BLaER1 treated with 17β-estradiol and CSF1 and Interleukin-3, amounts not matched to agents 10 nM and 100 nM (cell line): ENCODE data around the gene ELOVL1.
"Not testable (repeated sequence)": the region's sequence is repeated elsewhere in the genome, so short reads cannot be mapped to it uniquely, and the experiment has no call there.

Source experiments
- H3K27ac ChIP-seq, 11 experiments: shearing (Covaris generic); formaldehyde crosslinking; 2 replicates each; pipeline ENCODE4 v1.8.1; 2022
- H3K27me3 ChIP-seq, 11 experiments: shearing (Covaris generic); formaldehyde crosslinking; 2 replicates each; pipeline ENCODE4 v1.8.1; 2022
- H3K36me3 ChIP-seq, 11 experiments: shearing (Covaris generic); formaldehyde crosslinking; 2 replicates each; pipeline ENCODE4 v1.8.1; 2022
- H3K4me1 ChIP-seq, 10 experiments: shearing (Covaris generic); formaldehyde crosslinking; 2 replicates each; pipeline ENCODE4 v1.8.1; 2022
- H3K4me2 ChIP-seq, 11 experiments: shearing (Covaris generic); formaldehyde crosslinking; 2 replicates each; pipeline ENCODE4 v1.8.1; 2022
- H3K4me3 ChIP-seq, 10 experiments: shearing (Covaris generic); formaldehyde crosslinking; 2 replicates each; pipeline ENCODE4 v1.8.1; 2022
- H3K9ac ChIP-seq, 11 experiments: shearing (Covaris generic); formaldehyde crosslinking; 2 replicates each; pipeline ENCODE4 v1.8.1; 2022
- H3K9me3 ChIP-seq, 11 experiments: shearing (Covaris generic); formaldehyde crosslinking; replicated peaks in 1 of 11; 2 replicates each; pipeline ENCODE4 v1.8.1; 2022
- H4K20me1 ChIP-seq, 11 experiments: shearing (Covaris generic); formaldehyde crosslinking; 2 replicates each; pipeline ENCODE4 v1.8.1; 2022
- Cebpa-rat ChIP-seq, 11 experiments: shearing (Covaris generic); IDR thresholded peaks; 2 replicates each; pipeline ENCODE4 v1.8.1; 2022

ELOVL1 gene

DNA sequence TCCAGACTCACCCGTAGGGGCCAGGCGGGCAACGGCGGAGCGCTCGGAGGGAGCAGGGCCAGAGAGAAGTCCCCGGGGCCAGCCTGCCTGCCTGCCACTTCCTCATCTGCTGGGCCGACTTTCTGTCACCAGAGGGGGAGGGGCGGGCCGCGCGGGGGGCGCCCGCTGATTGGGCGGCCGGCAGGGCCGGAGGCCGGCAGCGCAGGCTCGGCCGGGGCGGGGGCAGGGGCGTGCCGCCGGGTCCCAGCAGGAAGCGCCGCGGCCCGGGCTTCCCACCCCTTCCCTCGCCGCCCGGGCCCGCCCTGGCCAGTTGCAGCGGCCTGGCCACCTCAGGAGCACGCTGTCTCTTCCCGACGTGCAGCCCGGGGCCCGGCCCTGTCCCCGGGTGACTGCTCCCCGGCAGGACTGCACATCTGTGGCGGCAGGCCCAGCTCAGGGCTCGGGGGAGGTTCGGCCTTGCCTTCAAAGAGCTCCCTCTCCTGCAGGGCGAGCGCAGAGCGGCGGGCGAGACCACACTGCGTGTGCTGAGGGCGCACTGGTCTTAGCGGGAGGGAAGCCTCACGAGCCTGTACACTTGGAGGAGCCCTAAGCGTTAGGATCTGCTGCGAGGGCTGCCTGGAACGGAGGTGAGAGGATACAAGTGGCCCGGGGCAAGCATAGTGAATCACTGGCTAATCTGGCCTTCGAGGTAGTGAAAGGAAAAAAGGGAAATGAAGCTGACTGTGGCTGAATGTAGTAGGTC is at the start of gene ELOVL1:
Gene ELOVL1, minus strand, starts transcription at position 108 of the 742 bp plus-strand sequence. CDS start 2,402 bp downstream, outside the sequence.
- Histone ChIP-seq H3K36me3 (peaks cover 27 to 51% (median 33%) of the 10 kb centered on the region in 11 experiments), H3K27ac (peak within 1 kb of the TSS; percentile 83 to 97 (median 88)), H3K9me3 (no peaks in the 10 kb centered on the region), H3K9ac (peak within 1 kb of the TSS; percentile 85 to 96 (median 93)), H3K4me1 (peaks cover 27 to 71% (median 55%) of the 10 kb centered on the region in 10 experiments), H3K4me2 (peak within 1 kb of the TSS; percentile 94 to 100 (median 100)), H3K4me3 (peak within 1 kb of the TSS; percentile 80 to 92 (median 84)), H3K27me3 (no peaks in the 10 kb centered on the region), H4K20me1 (peaks cover 5 to 40% (median 34%) of the 10 kb centered on the region in 11 experiments; a peak in 17 of 22 replicates)
- TF ChIP-seq Cebpa-rat (IDR thresholded peaks at IDR 0.05) = no peak

DNA sequence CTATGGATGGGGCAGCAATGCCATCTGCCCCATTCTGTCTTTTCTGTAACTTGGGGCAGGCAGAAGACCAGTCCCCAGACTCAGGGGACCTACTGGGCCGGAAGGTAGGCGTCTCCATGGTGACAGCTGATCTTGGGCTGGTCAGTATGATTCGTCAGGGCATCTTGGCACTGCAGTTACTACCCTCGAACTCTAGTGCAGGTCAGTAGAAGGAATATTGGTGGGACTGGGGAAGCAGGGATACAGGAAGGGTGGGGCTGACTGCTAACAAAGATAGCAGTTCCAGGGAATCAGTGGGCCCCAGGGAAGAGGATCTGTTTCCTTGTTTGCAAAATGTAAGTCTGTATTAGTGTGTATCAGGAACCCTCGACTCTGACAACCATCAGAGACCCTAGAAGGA is 48.1 kb upstream of the ELOVL1 start:
- Histone ChIP-seq H3K9ac (no peak overlapping the region; a peak in 1 of 22 replicates), H3K9me3 (no peaks in the 10 kb centered on the region), H3K4me1 (no peaks in the 10 kb centered on the region), H3K36me3 (peaks cover 67 to 89% (median 80%) of the 10 kb centered on the region in 11 experiments), H3K4me2 (no peak overlapping the region), H3K4me3 (no peak overlapping the region), H3K27ac (no peak overlapping the region), H3K27me3 (no peaks in the 10 kb centered on the region), H4K20me1 (peaks cover 0 to 21% (median 0%) of the 10 kb centered on the region in 11 experiments; a peak in 3 of 22 replicates)
- TF ChIP-seq Cebpa-rat (IDR thresholded peaks at IDR 0.05) = no peak

DNA sequence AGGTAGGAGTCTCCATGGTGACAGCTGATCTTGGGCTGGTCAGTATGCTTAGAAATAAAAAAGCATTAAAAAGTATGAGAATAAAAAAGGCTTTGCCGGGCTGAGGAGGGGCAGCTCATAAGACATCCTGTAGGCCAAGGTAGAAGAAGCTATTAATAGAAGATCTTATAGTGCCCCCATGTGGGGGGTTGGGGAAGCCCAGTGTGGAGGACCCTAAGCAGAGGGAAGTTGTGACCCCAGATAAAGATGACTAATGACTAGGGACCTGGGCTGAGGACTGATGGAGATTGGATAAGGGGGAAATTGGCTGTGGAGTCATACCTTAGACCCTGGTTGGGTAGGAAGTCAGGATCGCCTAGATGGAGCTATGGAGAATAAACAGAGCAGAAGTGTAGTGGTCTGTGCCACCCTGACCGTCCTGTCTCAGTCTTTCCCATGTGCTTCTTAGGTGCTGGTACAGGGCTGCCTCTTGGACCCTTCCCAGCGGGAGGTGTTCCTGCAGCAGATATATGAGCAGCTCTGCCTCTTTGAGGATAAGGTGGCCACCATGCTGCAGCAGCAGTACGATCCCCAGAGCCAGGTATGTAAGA is 46.9 kb upstream of the ELOVL1 start:
- H3K4me1 ChIP-seq = no peaks in the 10 kb centered on the region
- H4K20me1 ChIP-seq = peaks cover 0 to 16% (median 0%) of the 10 kb centered on the region in 11 experiments; a peak in 3 of 22 replicates
- peaks cover 66 to 89% (median 78%) of the 10 kb centered on the region in 11 experiments for H3K36me3 ChIP-seq
- no peak overlapping the region for H3K4me3 ChIP-seq
- H3K9ac ChIP-seq = no peak overlapping the region
- no peaks in the 10 kb centered on the region for H3K9me3 ChIP-seq
- no peak for TF ChIP-seq Cebpa-rat (IDR thresholded peaks at IDR 0.05)
- H3K4me2 ChIP-seq = no peak overlapping the region
- H3K27ac ChIP-seq = no peak overlapping the region
- no peaks in the 10 kb centered on the region for H3K27me3 ChIP-seq

DNA sequence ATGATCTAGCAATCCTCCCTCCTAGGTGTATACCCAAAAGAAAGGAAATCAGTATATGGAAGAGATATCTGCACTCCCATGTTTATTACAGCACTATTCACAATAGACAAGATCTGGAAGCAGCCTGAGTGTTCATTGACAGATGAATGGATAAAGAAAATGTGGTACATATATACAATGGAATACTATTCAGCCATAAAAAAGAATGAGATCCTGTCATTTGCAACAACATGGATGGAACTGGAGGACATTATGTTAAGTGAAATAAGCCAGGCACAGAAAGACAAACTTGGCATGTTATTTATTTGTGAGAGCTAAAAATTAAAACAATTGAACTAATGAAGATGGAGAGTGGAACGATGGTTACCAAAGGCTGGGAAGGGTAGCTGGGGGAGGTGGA is 45.6 kb upstream of the ELOVL1 start:
- not testable (repeated sequence) for H3K9me3 ChIP-seq, H3K4me1 ChIP-seq, H3K9ac ChIP-seq, H3K4me3 ChIP-seq, H3K4me2 ChIP-seq, H3K27ac ChIP-seq, H3K27me3 ChIP-seq
- H4K20me1 ChIP-seq = peaks cover 0 to 11% (median 0%) of the 10 kb centered on the region in 11 experiments; a peak in 1 of 22 replicates
- peaks cover 66 to 89% (median 78%) of the 10 kb centered on the region in 11 experiments for H3K36me3 ChIP-seq

DNA sequence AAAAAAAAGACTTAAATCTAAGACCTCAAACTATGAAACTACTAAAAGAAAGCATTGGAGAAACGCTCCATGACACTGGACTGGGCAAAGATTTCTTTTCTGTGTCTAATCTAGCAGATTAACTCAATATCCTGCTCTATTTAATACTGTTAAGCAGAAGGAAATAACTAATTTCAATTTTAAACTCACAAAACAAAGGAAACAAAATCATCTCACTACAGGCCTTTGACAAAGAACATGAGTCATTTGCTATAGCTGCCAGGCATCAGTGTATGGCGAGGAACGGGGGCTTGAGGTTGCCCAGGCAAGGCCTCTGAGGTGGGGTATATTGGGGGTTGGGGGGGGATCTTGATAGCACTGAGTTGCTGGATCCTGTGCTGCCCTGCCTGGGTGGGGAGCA is 42.8 kb upstream of the ELOVL1 start:
- Histone ChIP-seq H3K9ac (no peak overlapping the region), H3K27ac (no peak overlapping the region), H3K9me3 (no peaks in the 10 kb centered on the region), H4K20me1 (peaks cover 0 to 16% (median 0%) of the 10 kb centered on the region in 11 experiments; a peak in 2 of 22 replicates), H3K4me1 (no peaks in the 10 kb centered on the region), H3K27me3 (no peaks in the 10 kb centered on the region), H3K4me3 (no peak overlapping the region), H3K4me2 (no peak overlapping the region), H3K36me3 (peaks cover 62 to 89% (median 78%) of the 10 kb centered on the region in 11 experiments)
- TF ChIP-seq Cebpa-rat (IDR thresholded peaks at IDR 0.05) = no peak

DNA sequence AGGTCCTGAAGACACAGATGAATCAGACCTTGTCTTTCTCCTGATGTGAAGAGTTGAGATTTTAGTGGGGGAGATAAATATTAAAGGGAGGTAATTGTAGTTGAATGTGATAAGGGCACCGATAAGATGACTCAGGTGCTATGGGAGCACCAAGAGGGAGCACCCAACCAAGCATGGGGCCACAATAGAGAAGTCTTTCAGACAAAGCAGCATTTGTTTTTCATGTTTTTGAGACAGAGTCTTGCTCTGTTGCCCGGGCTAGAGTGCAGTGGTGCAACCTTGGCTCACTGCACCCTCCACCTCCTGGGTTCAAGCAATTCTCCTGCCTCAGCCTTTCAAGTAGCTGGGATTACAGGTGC is 38.0 kb upstream of the ELOVL1 start:
- no peak overlapping the region for H3K4me2 ChIP-seq
- no peak overlapping the region for H3K9ac ChIP-seq
- H3K27ac ChIP-seq = no peak overlapping the region
- no peaks in the 10 kb centered on the region for H3K4me1 ChIP-seq
- H3K36me3 ChIP-seq = peaks cover 77 to 96% (median 88%) of the 10 kb centered on the region in 11 experiments
- no peak overlapping the region for H3K4me3 ChIP-seq
- H3K27me3 ChIP-seq = no peaks in the 10 kb centered on the region
- H4K20me1 ChIP-seq = peaks cover 0 to 18% (median 3%) of the 10 kb centered on the region in 11 experiments; a peak in 6 of 22 replicates
- H3K9me3 ChIP-seq = no peaks in the 10 kb centered on the region
- no peak for TF ChIP-seq Cebpa-rat (IDR thresholded peaks at IDR 0.05)

DNA sequence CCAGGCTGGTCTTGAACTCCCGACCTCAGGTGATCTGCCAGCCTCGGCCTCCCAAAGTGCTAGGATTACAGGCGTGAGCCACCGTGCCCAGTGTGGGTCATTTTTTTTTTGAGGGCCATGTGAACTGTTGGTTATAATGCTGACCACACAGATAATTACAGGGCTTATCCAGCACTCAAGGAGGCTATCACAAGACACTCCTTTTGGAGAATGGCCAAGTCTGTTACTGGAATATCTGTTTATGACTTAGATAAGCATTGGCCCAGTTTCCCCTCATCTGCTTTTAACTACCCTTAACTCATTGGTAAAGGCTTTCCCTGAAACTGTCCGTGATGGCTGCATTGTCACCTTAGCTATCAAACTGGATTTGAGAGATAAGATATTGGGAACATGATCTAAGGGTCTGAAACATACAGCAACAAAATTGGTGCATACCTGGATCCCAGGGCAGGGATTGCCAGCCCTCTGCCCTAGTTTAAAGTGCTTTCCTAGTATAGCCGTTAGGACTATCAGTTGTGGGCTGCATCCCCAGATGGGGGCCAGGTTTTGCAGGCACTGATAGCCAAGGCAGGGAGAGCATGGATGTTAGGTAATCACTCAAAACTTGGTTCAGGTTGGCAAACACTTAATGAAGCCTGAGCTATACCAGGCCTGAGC is 37.5 kb upstream of the ELOVL1 start:
- no peak overlapping the region for H3K4me2 ChIP-seq
- peaks cover 0 to 18% (median 4%) of the 10 kb centered on the region in 11 experiments; a peak in 7 of 22 replicates for H4K20me1 ChIP-seq
- TF ChIP-seq Cebpa-rat (IDR thresholded peaks at IDR 0.05) = no peak
- H3K36me3 ChIP-seq = peaks cover 73 to 92% (median 84%) of the 10 kb centered on the region in 11 experiments
- H3K4me1 ChIP-seq = no peaks in the 10 kb centered on the region
- no peaks in the 10 kb centered on the region for H3K9me3 ChIP-seq
- H3K27ac ChIP-seq = no peak overlapping the region
- H3K27me3 ChIP-seq = no peaks in the 10 kb centered on the region
- H3K9ac ChIP-seq = no peak overlapping the region
- no peak overlapping the region for H3K4me3 ChIP-seq

DNA sequence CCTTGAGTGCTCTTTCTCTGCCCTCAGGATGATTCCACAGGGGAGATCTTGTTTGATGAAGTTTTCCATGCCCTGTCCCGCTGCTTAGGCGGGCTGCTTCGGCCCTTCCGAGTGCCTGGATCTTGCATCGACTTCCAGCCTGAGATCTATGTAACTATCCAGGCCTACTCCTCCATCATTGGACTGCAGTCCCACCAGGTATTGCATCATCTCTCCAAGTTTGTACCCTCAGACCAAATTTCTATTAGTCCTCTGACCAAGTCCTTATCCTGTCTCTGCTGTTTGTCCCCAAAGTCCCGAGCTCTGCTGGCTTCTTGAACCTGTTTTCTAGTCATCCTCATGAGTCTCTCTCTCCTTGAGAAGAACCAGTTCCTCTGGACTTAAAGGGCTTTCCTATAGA is 36.5 kb upstream of the ELOVL1 start:
- no peaks in the 10 kb centered on the region for H3K4me1 ChIP-seq
- H3K27ac ChIP-seq = no peak overlapping the region
- H3K4me3 ChIP-seq = no peak overlapping the region
- peaks cover 63 to 87% (median 80%) of the 10 kb centered on the region in 11 experiments for H3K36me3 ChIP-seq
- H3K9ac ChIP-seq = no peak overlapping the region
- H3K9me3 ChIP-seq = no peaks in the 10 kb centered on the region
- no peak overlapping the region for H3K4me2 ChIP-seq
- no peaks in the 10 kb centered on the region for H3K27me3 ChIP-seq
- peaks cover 0 to 18% (median 4%) of the 10 kb centered on the region in 11 experiments; a peak in 7 of 22 replicates for H4K20me1 ChIP-seq
- peak in 5 of 11 experiments; percentile 16 to 53 (median 37); a peak in 2 of 22 replicates for TF ChIP-seq Cebpa-rat (IDR thresholded peaks at IDR 0.05)
